GM19193 (cell line): ENCODE measurements around the gene OR52W1.

Experiments used
- POLR2A ChIP-seq: IDR thresholded peaks from 4 replicates; pipeline ENCODE4 v1.6.1; 2011; ENCODE audit not compliant: insufficient read depth, insufficient read length; ENCODE audit errors: extremely low read depth

OR52W1 gene

DNA sequence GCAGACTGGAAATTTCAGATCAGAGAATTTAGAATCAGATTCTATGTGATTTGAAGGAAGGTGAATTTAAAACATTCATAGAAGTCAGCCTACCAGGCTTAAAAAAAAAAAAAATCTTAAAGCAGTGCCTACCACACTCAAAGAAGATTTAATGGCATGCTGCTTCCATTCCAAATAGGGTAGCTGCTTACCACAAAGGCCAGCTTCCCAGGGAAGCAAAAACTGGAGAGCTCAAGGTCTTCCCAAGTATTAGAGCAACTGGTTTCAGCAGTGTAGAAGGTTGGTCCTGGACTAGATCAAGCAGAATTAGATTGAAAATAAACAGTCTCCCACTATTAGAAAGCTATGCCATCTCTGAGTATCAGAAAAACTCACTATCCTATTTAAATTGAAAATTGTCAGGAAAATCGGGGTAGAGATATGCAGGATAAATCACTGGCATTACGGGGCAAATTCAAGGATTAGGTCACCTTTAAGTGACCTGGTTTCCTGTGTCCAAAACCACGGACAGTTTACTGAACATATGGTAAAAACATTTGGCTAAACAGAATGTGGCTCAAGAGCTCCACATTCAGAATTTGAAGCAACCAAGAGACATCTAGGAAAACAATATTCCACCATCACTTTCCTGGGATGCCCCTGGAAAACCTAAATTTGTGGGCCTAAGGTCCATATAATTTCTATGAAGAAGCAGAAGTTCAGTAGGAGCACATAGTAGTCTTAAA is 7.6 kb downstream of the OR52W1 start:
- TF ChIP-seq POLR2A = no peak

DNA sequence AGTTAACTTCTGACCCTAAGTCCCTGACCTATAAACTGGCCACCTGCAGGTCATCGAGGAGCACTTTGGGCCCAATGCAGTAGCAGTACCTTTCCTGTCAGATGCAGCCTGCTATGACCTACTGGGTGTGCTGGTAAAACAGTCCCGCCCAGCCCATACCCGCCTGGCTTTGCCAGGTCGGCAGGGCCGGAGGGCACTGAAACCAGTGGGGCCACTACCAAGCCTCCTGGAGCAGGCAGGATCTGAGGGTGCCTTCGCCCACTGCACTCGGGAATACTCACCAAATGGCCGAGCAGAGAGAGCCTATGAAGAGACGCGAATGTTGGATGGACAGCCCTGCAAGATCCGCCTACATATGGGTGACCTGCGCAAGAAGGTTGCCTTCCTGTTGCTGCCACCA is 10.8 kb downstream of the OR52W1 start:
- TF ChIP-seq POLR2A = no peak

DNA sequence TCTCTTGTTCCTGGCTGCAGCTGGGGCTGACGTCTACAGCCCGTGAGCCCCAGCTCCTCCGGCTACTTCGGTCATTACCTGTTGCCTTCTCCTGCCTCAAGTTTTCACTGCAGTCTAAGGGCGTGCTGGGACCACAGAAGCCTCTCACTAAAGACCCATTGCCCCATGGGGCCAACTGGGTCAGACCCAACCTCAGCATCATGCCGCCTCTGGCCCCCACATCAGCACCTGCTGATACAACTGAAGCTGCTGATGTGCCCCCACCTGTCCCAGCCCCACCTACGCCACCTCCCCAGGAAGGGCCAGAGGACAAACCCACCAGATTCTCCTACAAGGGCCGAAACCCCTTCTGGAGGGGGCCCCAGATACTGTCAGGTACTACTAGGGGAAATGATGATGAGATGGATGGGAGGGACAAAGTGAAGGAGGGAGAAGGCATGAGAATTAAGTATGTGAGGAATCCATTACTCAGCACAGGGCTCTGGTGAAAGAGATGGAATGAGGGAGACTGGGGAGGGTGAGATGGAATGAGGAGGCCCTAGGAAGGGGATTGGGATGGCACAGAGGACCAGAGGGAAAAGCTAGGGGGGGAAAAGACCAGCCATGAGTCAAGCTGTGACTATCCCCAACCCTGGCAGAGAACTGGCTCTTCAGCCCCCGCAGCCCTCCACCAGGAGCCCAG is 11.4 kb downstream of the OR52W1 start:
- TF ChIP-seq POLR2A = no peak

DNA sequence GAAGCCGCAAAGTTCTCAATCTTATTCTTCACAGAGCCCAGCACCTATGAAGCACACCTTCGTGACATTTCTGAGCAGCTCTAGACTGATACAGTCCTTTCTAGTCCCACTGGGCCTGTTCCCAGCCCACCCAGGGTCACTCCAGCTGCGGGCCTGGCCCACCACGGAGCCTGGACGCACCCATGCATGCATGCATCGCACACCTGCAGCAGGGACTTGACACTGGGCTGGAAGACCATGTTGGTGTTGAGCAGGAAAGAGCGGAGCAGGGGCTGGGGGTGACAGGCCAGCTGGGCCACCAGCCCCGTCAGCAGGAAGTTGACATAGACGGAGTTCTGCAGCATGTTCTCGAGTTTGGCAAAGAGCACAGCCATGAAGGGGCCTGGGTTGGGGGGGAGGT is 15.5 kb downstream of the OR52W1 start:
- no peak for TF ChIP-seq POLR2A

DNA sequence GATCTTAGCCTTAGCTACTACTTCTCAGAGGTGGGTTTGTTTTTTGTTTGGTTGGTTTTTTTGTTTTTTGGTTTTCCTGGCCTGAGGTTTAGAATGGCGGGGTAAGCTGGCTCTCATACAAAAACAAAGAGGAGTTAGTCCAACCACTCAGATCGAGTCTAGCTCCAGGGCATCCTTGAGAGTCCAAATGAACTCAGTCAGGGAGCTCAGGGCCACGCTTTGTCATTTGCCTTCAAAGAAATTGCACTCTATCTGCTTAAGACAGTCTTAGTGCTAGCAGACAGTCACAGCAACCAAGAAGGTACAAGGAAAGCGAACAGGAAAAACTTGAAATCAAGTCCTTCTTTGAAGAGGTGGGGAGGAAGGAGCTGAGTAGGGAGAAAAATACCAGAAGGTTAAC is 17.5 kb downstream of the OR52W1 start:
- TF ChIP-seq POLR2A = no peak

DNA sequence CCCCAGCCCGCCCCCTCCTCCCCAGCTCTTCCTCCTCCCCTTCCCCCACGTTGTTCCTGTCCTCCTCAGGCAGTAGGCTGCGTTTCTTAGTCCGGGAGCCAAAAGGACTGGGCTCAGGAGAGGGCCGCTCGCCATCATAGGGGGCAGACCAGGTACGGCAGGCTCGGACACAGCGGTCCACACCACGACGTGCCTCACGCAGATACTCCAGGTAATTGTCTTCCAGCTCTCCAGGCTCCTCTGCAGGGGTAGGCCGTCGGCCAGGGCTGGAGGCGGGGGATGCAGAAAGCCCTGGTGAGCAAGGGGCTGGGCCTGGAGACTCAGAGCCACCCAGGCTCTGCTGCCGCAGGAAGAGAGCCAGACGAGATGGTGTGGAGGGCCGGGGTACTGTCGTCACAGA is 18.7 kb downstream of the OR52W1 start:
- TF ChIP-seq POLR2A = no peak

DNA sequence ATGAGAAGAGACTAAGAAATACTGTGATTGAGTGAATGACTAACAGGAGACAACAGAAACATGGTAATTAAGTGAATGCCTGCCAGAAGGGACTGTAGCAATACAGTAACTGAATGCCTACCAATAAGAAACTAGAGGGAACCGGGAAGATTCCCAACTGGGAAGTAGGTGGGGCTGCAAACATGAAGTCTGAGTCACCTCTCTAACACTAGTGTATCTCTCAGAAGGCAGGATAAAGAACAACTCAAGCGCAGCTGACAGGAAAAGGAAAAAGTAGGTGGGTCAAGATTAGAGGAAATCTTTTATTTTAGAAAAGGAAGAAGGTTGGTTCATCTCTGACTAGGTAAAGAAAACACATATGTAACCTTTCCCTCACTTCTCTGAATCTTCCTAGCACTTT is 20.3 kb downstream of the OR52W1 start:
- TF ChIP-seq POLR2A = no peak

DNA sequence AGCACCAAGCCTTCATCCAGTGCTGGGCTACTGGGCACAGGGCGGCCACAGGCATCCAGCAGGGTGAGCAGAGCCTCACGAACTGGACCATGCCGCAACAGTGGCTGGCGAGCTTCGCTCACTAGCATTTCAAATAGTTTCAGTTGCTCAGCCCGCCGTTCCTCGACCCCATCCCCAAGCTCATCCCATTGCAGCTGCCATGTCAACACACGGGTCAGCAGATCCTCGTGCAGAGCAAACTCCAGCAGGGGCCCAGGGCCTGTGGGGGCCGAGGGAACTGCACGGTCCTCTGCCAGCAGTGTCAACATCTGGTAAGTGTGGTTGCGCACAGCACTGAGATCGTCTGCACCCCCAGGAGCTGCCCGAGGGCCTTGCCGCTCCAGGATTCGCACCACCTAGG is 24.8 kb downstream of the OR52W1 start:
- TF ChIP-seq POLR2A = no peak

DNA sequence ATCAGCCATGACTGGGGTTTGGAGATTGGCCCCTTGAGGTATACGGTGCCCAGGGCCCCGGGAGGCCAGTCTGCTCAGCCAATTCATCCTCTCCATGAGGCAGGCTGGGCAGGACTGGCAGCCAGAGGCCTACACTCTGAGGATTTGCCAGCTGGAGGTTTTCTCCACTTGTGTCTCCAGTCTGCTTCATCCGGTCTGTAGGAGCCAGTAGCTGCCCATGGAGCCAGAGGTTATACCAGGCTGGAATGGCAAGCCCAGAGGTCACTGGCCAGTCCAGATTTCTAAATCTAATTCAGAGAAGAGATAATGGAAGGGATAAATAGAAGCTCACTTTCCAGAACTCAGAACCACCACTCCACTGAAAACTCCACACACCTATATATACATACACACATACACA is 25.4 kb downstream of the OR52W1 start:
- TF ChIP-seq POLR2A = no peak

DNA sequence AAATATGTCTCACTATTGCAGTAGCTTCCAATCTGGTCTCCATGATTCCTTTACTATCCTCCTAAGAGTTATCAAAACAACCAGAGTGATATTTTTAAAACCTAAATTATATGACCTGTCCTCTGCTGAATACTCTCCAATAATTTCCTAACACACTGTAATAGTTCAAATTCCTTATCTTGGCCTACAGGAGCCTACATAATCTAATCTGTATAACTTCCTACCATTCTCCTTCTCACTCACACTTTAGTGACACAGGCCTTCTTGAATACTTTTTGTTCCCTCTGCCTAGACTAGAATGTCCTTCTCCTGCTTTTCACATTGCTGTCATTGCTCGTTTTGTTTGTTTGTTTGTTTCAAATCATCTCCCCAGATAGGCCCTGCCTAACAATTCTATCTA is 26.0 kb downstream of the OR52W1 start:
- no peak for TF ChIP-seq POLR2A

DNA sequence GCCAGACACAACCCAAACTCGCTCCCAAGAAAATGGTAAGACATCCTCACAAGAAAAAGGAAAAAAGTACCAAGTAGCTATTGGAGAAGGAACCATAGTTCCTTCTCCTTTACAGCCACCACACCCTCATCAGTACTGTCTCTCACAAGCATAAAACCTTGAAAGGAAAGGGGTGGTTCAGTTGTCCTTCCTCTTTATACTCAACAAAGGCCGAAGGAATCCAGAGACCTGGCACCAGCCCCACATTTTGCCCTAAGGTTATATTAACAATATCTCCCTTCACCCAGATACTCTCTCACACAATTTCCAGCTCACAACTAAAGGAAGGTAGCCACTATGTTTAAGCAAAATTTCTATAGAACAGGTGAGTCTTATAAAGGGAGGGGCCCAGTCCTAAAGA is 26.9 kb downstream of the OR52W1 start:
- no peak for TF ChIP-seq POLR2A

DNA sequence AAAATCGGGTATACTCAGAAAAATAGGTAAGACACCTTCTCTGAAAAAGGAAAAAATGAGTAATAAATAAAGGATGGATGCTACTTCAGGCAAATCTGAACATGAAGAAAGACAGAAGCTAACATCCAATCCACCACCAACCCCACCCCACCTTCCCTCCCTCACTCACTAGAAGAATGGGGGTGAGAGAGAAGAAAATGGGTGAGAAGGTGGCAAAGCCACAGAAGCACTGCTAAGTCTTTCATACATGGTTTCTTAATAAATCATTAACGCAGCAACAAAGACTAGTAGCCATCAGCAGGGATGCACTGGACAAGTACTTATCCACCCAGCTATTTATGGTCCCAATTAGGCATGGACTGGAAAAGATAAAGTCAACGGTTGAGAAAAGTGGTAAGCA is 29.5 kb downstream of the OR52W1 start:
- no peak for TF ChIP-seq POLR2A

DNA sequence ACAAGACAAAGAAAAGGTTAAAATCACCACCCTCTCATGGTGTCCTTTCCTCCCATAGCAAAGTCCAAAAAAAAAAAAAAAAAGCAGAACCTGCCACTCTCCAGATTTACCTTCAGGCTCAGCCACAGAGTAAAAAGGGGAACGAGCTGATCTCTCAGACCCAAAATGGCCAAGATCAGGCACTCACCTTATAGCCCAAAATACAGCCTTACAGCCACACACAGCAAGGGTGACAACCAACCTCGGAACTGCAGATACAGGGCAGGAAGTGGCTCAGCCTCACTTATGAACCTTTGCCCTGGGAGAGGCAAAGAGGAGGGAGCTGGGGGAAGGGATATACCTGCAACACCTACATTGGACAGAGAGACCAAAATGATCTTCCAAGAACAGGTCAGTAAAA is 30.9 kb downstream of the OR52W1 start:
- TF ChIP-seq POLR2A = no peak

DNA sequence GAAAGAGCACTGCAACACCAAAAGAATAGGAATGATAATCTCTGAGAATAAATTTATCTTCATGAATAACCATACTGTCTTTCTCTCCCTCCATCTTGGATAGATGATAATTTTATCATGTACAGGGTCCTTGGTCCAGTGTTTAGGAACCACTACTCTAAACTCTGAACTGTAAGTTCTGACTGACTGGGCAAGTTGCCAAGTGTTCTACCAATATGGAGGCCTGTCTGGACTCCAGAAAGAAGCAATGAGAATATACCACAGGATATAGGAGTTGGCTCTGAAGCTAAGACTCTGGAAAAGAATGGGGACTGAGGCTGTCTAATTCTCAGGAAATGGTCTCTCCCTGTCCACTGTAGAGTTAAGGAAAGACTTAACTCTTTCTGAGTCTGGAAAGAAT is 33.9 kb downstream of the OR52W1 start:
- TF ChIP-seq POLR2A = no peak

DNA sequence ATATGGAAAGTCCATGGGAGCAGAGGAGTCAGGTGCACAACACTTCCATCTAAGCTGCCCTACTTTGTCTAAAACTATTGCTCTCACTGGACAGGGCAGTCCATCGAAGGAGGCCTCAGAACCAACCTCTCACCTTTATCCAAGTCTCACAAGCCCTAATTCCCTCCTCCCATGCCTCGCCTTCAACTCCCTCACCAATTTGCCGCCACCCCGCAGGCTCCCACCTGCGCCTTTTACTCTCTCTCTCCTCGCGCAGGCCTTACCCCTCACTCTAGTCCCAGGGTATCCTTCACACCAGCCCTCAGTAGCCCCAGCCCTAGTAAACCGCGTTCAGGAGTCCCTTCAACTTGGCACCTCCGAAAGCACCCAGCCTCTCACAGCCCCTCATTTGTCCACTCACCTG is 35.0 kb downstream of the OR52W1 start:
- no peak for TF ChIP-seq POLR2A

DNA sequence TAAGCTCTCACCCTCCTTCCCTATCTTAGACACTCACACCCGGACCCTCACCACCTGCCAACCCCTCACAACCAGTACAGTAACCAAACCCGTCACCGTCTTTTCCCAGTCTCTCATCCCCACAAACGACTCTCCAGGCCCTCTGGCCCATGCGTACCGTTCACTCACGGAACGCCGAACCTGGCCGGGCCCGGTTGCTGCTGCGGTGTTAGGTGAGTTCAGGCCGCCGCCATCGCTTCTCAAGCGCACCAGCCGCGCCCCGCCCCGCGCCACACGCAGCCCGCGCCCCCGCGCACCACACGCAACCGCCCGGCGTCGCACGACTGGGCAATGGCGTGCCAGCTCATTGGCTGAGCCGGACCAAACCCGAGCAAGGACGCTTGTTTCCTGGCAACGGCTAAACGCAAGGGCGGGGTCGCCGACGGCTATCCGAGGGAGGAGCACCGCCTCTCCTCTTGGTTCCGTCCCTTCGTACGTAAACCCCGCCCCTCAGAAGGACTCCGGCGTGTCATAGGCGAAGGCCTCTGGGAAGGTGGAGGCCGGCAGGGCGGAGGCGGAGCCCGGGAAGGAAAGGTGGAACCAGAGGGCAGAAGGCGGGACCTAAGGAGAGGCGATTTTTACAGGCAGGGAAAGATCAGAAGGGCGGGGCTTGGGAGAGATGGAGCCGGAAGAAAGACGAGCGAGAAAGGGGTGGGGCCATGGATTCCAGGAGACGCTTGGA is 35.5 kb downstream of the OR52W1 start, which contains the start of gene FHIP1B:
TSS of gene FHIP1B (minus strand) at position 250 of the 721 bp plus-strand sequence. CDS start 10,120 bp downstream, outside the sequence.
- peak; percentile 63 for TF ChIP-seq POLR2A
